Measurements from ENCODE around the gene HK1.

HK1 gene

GRCh38 chr10:69415951-69416350 is 137.7 kb downstream of the HK1 start:
- ATAC-seq (no peak), DNase-seq (no peak)
- Mint-ChIP-seq H3K4me3 (no peak overlapping the region), H3K36me3 (ENCODE audit: low read depth) (no peaks in the 10 kb centered on the region), H3K9me3 (no peaks in the 10 kb centered on the region), H3K4me1 (no peaks in the 10 kb centered on the region), H3K27ac (no peak overlapping the region), H3K27me3 (no peaks in the 10 kb centered on the region)

- DNase-seq (no peak), ATAC-seq (no peak)
- Mint-ChIP-seq H3K27ac (no peak within 1 kb of the TSS), H3K36me3 (ENCODE audit: low read depth) (no peaks in the 10 kb centered on the region), H3K4me3 (no peak within 1 kb of the TSS), H3K9me3 (no peaks in the 10 kb centered on the region), H3K4me1 (no peaks in the 10 kb centered on the region), H3K27me3 (no peaks in the 10 kb centered on the region)
These were observed 138.4 kb downstream of the HK1 start, which contains the start of gene TACR2 for GRCh38 chr10:69416695-69417094. Gene TACR2 (minus strand): TSS chr10:69416918. CDS start chr10:69416323, 595 bp downstream.

GRCh38 chr10:69417542-69417941 is 139.2 kb downstream of the HK1 start:
- DNase-seq (no peak), ATAC-seq (no peak)
- H3K27me3 Mint-ChIP-seq: no peaks in the 10 kb centered on the region
- no peak overlapping the region for H3K4me3 Mint-ChIP-seq
- no peak overlapping the region for H3K27ac Mint-ChIP-seq
- no peaks in the 10 kb centered on the region for H3K36me3 Mint-ChIP-seq (ENCODE audit: low read depth)
- no peaks in the 10 kb centered on the region for H3K9me3 Mint-ChIP-seq
- no peaks in the 10 kb centered on the region for H3K4me1 Mint-ChIP-seq

GRCh38 chr10:69418052-69418752 is 139.9 kb downstream of the HK1 start:
- DNase-seq (no peak), ATAC-seq (no peak)
- Mint-ChIP-seq H3K36me3 (ENCODE audit: low read depth) (no peaks in the 10 kb centered on the region), H3K4me3 (no peak overlapping the region), H3K27me3 (no peaks in the 10 kb centered on the region), H3K9me3 (no peaks in the 10 kb centered on the region), H3K27ac (no peak overlapping the region), H3K4me1 (no peaks in the 10 kb centered on the region)

GRCh38 chr10:69419096-69419743 is 140.9 kb downstream of the HK1 start:
- ATAC-seq (no peak), DNase-seq (no peak)
- no peaks in the 10 kb centered on the region for H3K9me3 Mint-ChIP-seq
- no peaks in the 10 kb centered on the region for H3K27me3 Mint-ChIP-seq
- peaks cover 7% of the 10 kb centered on the region for H3K4me1 Mint-ChIP-seq
- no peak overlapping the region for H3K27ac Mint-ChIP-seq
- no peaks in the 10 kb centered on the region for H3K36me3 Mint-ChIP-seq (ENCODE audit: low read depth)
- no peak overlapping the region for H3K4me3 Mint-ChIP-seq

GRCh38 chr10:69419744-69420126 is 141.4 kb downstream of the HK1 start:
- no peak for ATAC-seq
- Mint-ChIP-seq H3K27me3 (no peaks in the 10 kb centered on the region), H3K9me3 (no peaks in the 10 kb centered on the region), H3K36me3 (ENCODE audit: low read depth) (no peaks in the 10 kb centered on the region), H3K4me3 (no peak overlapping the region), H3K4me1 (peaks cover 8% of the 10 kb centered on the region), H3K27ac (no peak overlapping the region)
- DNase-seq: no peak

- Mint-ChIP-seq H3K9me3 (no peaks in the 10 kb centered on the region), H3K27me3 (no peaks in the 10 kb centered on the region), H3K4me1 (peaks cover 25% of the 10 kb centered on the region), H3K36me3 (ENCODE audit: low read depth) (no peaks in the 10 kb centered on the region), H3K4me3 (no peak overlapping the region), H3K27ac (no peak overlapping the region)
- DNase-seq: no peak
- no peak for ATAC-seq
These were observed 143.5 kb downstream of the HK1 start for GRCh38 chr10:69421611-69422308.

- no peak for DNase-seq
- Mint-ChIP-seq H3K27me3 (no peaks in the 10 kb centered on the region), H3K4me3 (no peak overlapping the region), H3K9me3 (no peaks in the 10 kb centered on the region), H3K36me3 (ENCODE audit: low read depth) (no peaks in the 10 kb centered on the region), H3K4me1 (peaks cover 27% of the 10 kb centered on the region), H3K27ac (no peak overlapping the region)
- ATAC-seq: no peak
These were observed 144.4 kb downstream of the HK1 start for GRCh38 chr10:69422676-69423075.

GRCh38 chr10:69425041-69425440 is 146.7 kb downstream of the HK1 start:
- H3K9me3 Mint-ChIP-seq: no peaks in the 10 kb centered on the region
- no peaks in the 10 kb centered on the region for H3K27me3 Mint-ChIP-seq
- no peak overlapping the region for H3K4me3 Mint-ChIP-seq
- H3K4me1 Mint-ChIP-seq: peaks cover 32% of the 10 kb centered on the region
- H3K36me3 Mint-ChIP-seq (ENCODE audit: low read depth): no peaks in the 10 kb centered on the region
- H3K27ac Mint-ChIP-seq: no peak overlapping the region
- ATAC-seq (no peak), DNase-seq (no peak)

- H3K4me1 Mint-ChIP-seq: peaks cover 32% of the 10 kb centered on the region
- no peak for ATAC-seq
These were observed 147.4 kb downstream of the HK1 start for GRCh38 chr10:69425511-69426298.

GRCh38 chr10:69426376-69426727 is 148.1 kb downstream of the HK1 start:
- DNase-seq (no peak), ATAC-seq (no peak)
- Mint-ChIP-seq H3K4me3 (no peak overlapping the region), H3K27ac (no peak overlapping the region), H3K27me3 (no peaks in the 10 kb centered on the region), H3K4me1 (peaks cover 32% of the 10 kb centered on the region), H3K9me3 (no peaks in the 10 kb centered on the region), H3K36me3 (ENCODE audit: low read depth) (no peaks in the 10 kb centered on the region)

More at GRCh38 chr10:69425511-69426298, 147.4 kb downstream of the HK1 start:
- no peaks in the 10 kb centered on the region for H3K27me3 Mint-ChIP-seq
- H3K9me3 Mint-ChIP-seq: no peaks in the 10 kb centered on the region
- H3K36me3 Mint-ChIP-seq (ENCODE audit: low read depth): no peaks in the 10 kb centered on the region
- H3K4me3 Mint-ChIP-seq: no peak overlapping the region
- no peak for DNase-seq
- no peak overlapping the region for H3K27ac Mint-ChIP-seq

- Mint-ChIP-seq H3K36me3 (ENCODE audit: low read depth) (no peaks in the 10 kb centered on the region), H3K9me3 (no peaks in the 10 kb centered on the region), H3K4me1 (peaks cover 32% of the 10 kb centered on the region), H3K4me3 (no peak overlapping the region), H3K27me3 (no peaks in the 10 kb centered on the region), H3K27ac (no peak overlapping the region)
- DNase-seq (no peak), ATAC-seq (no peak)
These were observed 149.9 kb downstream of the HK1 start for GRCh38 chr10:69428165-69428564.

GRCh38 chr10:69434169-69434568 is 155.9 kb downstream of the HK1 start:
- Mint-ChIP-seq H3K4me3 (no peak overlapping the region), H3K4me1 (no peaks in the 10 kb centered on the region), H3K9me3 (no peaks in the 10 kb centered on the region), H3K27me3 (peaks cover 5% of the 10 kb centered on the region), H3K27ac (no peak overlapping the region), H3K36me3 (ENCODE audit: low read depth) (no peaks in the 10 kb centered on the region)
- DNase-seq (no peak), ATAC-seq (no peak)

GRCh38 chr10:69434926-69435325 is 156.6 kb downstream of the HK1 start:
- Mint-ChIP-seq H3K4me1 (no peaks in the 10 kb centered on the region), H3K27me3 (peaks cover 9% of the 10 kb centered on the region), H3K36me3 (ENCODE audit: low read depth) (no peaks in the 10 kb centered on the region), H3K4me3 (no peak overlapping the region), H3K9me3 (no peaks in the 10 kb centered on the region), H3K27ac (no peak overlapping the region)
- ATAC-seq (no peak), DNase-seq (no peak)

Measured in activated naive CD8-positive, alpha-beta T cell treated with anti-CD3 and anti-CD28 coated beads, Interleukin-2, amount 50 U/mL, for 24 hours (primary cell).